ENCODE data around the gene ACOX2. TPM values are rescaled to one million over a fixed set of nuclear protein-coding genes. Genes with fewer than 3 reads are reported as not detected.

The ACOX2 gene
- total and polyA plus RNA-seq, 10 of the 15 experiments (the other 5 are each of a cell fraction or from before 2014, with no cell fraction given): 0.72 TPM; not detected in 9

- Histone ChIP-seq H3K79me2 (ENCODE audit: control insufficient read depth, insufficient read depth, low read length) (no peaks in the 10 kb centered on the region), H4K20me1 (ENCODE audit: control insufficient read depth, insufficient read depth) (no peaks in the 10 kb centered on the region), H3K36me3 (ENCODE audit: control insufficient read depth in 2 of 2, insufficient read depth in 2 of 2, low read length in 1 of 2) (no peaks in the 10 kb centered on the region), H3K4me2 (ENCODE audit: control insufficient read depth, insufficient read depth) (no peak overlapping the region), H3K4me1 (ENCODE audit: control insufficient read depth, insufficient read depth, low read length) (no peaks in the 10 kb centered on the region), H3K27ac (ENCODE audit: control insufficient read depth, insufficient read depth) (no peak overlapping the region), H3K9me3 (replicated peaks; ENCODE audit: control insufficient read depth, insufficient read depth, low read length) (no peaks in the 10 kb centered on the region), H3K27me3 (replicated peaks in 1 of 2; ENCODE audit: control insufficient read depth in 2 of 2, insufficient read depth in 2 of 2, low read length in 1 of 2) (peaks cover 0 to 4% of the 10 kb centered on the region in 2 experiments; a peak in 2 of 4 replicates), H3K9ac (ENCODE audit: control insufficient read depth, insufficient read depth, low read length) (no peak overlapping the region), H3K4me3 (no peak overlapping the region), H2AFZ (ENCODE audit: control insufficient read depth, low read depth, low read length) (no peak overlapping the region)
- ChIA-PET POLR2A (no interaction called here), SMC1A (ENCODE audit: uncharacterized antibody, unreplicated experiment) (interaction anchor here (1.2 kb wide), 1 partner anchor 10 kb away, joined by 4 read pairs; no protein-coding TSS in a partner anchor), RAD21 (ENCODE audit: unreplicated experiment) (interaction anchor here (1.5 kb wide), 1 partner anchor 51 kb away, joined by 3 read pairs; no protein-coding TSS in a partner anchor), CTCF (interaction anchor here (0.9 kb wide), 1 partner anchor 208 kb away, joined by 5 read pairs; the partner anchor contains the start of gene HTD2)
- BruUV-seq (replicated peaks): no TSS peak
- ATAC-seq (no peak), FAIRE-seq (no peak), DNase-seq (ENCODE audit: low read depth, low spot score) (no peak)
- no peak for TF ChIP-seq ATF3 (IDR thresholded peaks at IDR 0.05; ENCODE audit: borderline replicate concordance, extremely low read depth, low read depth, low read length)
- TF ChIP-seq MYB (IDR thresholded peaks at IDR 0.05; ENCODE audit: borderline replicate concordance, low read depth, low read length): no peak
- TF ChIP-seq ZSCAN29 (IDR thresholded peaks at IDR 0.05): no peak
- no peak for TF ChIP-seq HCFC1 (IDR thresholded peaks at IDR 0.05; ENCODE audit: low read length)
- TF ChIP-seq POLR2AphosphoS5 (IDR thresholded peaks at IDR 0.05; ENCODE audit: low read length): no peak
- TF ChIP-seq PML (IDR thresholded peaks at IDR 0.05; ENCODE audit: low read length): no peak
- in situ Hi-C loops (cut with MboI): no loop called here
- intact Hi-C loops (cut with micrococcal nuclease; ENCODE audit: unreplicated experiment): no loop called here
- 67% methylated on average over 3 of the region's 3 CpGs for WGBS (ENCODE audit: insufficient coverage, insufficient replicate concordance, low lambda C conversion rate, missing lambda C conversion rate)
Observed at GRCh38 chr3:58514405-58514804, 22.6 kb downstream of the ACOX2 start.

GRCh38 chr3:58508437-58508836, 28.6 kb downstream of the ACOX2 start:
- 65% methylated on average over 6 of the region's 6 CpGs for WGBS (ENCODE audit: insufficient coverage, insufficient replicate concordance, low lambda C conversion rate, missing lambda C conversion rate)
- H3K27ac ChIP-seq (ENCODE audit: control insufficient read depth, insufficient read depth): no peak overlapping the region
- ATAC-seq: no peak
- H3K4me1 ChIP-seq (ENCODE audit: control insufficient read depth, insufficient read depth, low read length): no peaks in the 10 kb centered on the region
- ChIA-PET CTCF (no interaction called here), SMC1A (ENCODE audit: uncharacterized antibody, unreplicated experiment) (interaction anchor here (1.1 kb wide), 1 partner anchor 8 kb away, joined by 3 read pairs; no protein-coding TSS in a partner anchor), RAD21 (ENCODE audit: unreplicated experiment) (no interaction called here), POLR2A (no interaction called here)
- H4K20me1 ChIP-seq (ENCODE audit: control insufficient read depth, insufficient read depth): no peaks in the 10 kb centered on the region
- H3K4me2 ChIP-seq (ENCODE audit: control insufficient read depth, insufficient read depth): no peak overlapping the region
- no peak overlapping the region for H2AFZ ChIP-seq (ENCODE audit: control insufficient read depth, low read depth, low read length)
- in situ Hi-C loops (cut with MboI): no loop called here
- no peaks in the 10 kb centered on the region for H3K9me3 ChIP-seq (replicated peaks; ENCODE audit: control insufficient read depth, insufficient read depth, low read length)
- intact Hi-C loops (cut with micrococcal nuclease; ENCODE audit: unreplicated experiment): no loop called here
- BruUV-seq (replicated peaks): no TSS peak
- FAIRE-seq: no peak
- H3K9ac ChIP-seq (ENCODE audit: control insufficient read depth, insufficient read depth, low read length): no peak overlapping the region
- DNase-seq (ENCODE audit: low read depth, low spot score): no peak
- no peaks in the 10 kb centered on the region for H3K27me3 ChIP-seq (replicated peaks in 1 of 2; ENCODE audit: control insufficient read depth in 2 of 2, insufficient read depth in 2 of 2, low read length in 1 of 2)
- no peaks in the 10 kb centered on the region for H3K36me3 ChIP-seq (ENCODE audit: control insufficient read depth in 2 of 2, insufficient read depth in 2 of 2, low read length in 1 of 2)
- H3K4me3 ChIP-seq: no peak overlapping the region
- no peaks in the 10 kb centered on the region for H3K79me2 ChIP-seq (ENCODE audit: control insufficient read depth, insufficient read depth, low read length)
- TF ChIP-seq ZNF207 (IDR thresholded peaks at IDR 0.05; ENCODE audit: borderline replicate concordance): no peak
- TF ChIP-seq PKNOX1 (IDR thresholded peaks at IDR 0.05): no peak
- no peak for TF ChIP-seq SMAD5 (IDR thresholded peaks at IDR 0.05; ENCODE audit: low read depth)
- no peak for TF ChIP-seq RUNX3 (IDR thresholded peaks at IDR 0.05; ENCODE audit: low read length)
- TF ChIP-seq SMC3 (IDR thresholded peaks at IDR 0.05; ENCODE audit: borderline replicate concordance, low read length): no peak
- TF ChIP-seq TARDBP (IDR thresholded peaks at IDR 0.05; ENCODE audit: borderline replicate concordance): no peak
- TF ChIP-seq EED (IDR thresholded peaks at IDR 0.05; ENCODE audit: low read depth): no peak
- no peak for TF ChIP-seq GATAD2B (conservative IDR thresholded peaks at IDR 0.05; ENCODE audit: low read depth)
- TF ChIP-seq BCL3 (IDR thresholded peaks at IDR 0.05; ENCODE audit: borderline replicate concordance, insufficient read depth, low read depth, low read length, poor library complexity, severe bottlenecking): no peak
- TF ChIP-seq KDM1A (IDR thresholded peaks at IDR 0.05; ENCODE audit: borderline replicate concordance): no peak
- TF ChIP-seq TAF1 (IDR thresholded peaks at IDR 0.05; ENCODE audit: borderline replicate concordance, low read depth, low read length): no peak
- no peak for TF ChIP-seq CBX3 (IDR thresholded peaks at IDR 0.05; ENCODE audit: borderline replicate concordance, low read depth)
